Endothelial cell of umbilical vein (primary cell): ENCODE data around the gene KDM5C. TPM values are rescaled to one million over a fixed set of nuclear protein-coding genes. Genes with fewer than 3 reads are reported as not detected.

Experiments used
- BruUV-seq: library from RNA; stranded (reverse); fragments of 400-500 nt; replicated peaks from 2 replicates; lab custom pipeline; 2021; lab: Mats Ljungman, UMichigan
- CTCF ChIA-PET: fragments of 300-600, 350-600 bp; sonication (Branson Sonifier 250); formaldehyde crosslinking; loops from one replicate; lab custom pipeline; 2021; ENCODE audit warnings: antibody characterized with exemption, inconsistent platforms; lab: Charles Lee
- POLR2A ChIA-PET: fragments of 300-600, 350-600 bp; sonication (Branson Sonifier 250); formaldehyde crosslinking; loops from one replicate; lab custom pipeline; 2021; ENCODE audit warnings: antibody characterized with exemption, inconsistent platforms; lab: Charles Lee
- DNase-seq: peaks from one replicate; pipeline ENCODE4 v3.0.0-alpha.2; 2011; ENCODE audit warnings: low read depth, low spot score
- FAIRE-seq: peaks from 2 replicates; lab custom pipeline; 2011; peaks lifted over from hg19 to GRCh38; lab: Jason Lieb, UNC
- H2AFZ ChIP-seq: 2 replicates; pipeline ENCODE4 v1.6.0; 2012; ENCODE audit warnings: low read depth, low read length, control low read depth, inconsistent platforms
- H3K27ac ChIP-seq: 2 replicates; pipeline ENCODE4 v1.5.1; 2011; ENCODE audit warnings: low read depth, mild to moderate bottlenecking, control low read depth, low read length, moderate library complexity; ENCODE audit not compliant: insufficient read depth
- H3K27me3 ChIP-seq, 2 experiments: 2 replicates each; pipeline versions ENCODE4 v1.6.0 to v1.6.1; 2011; ENCODE audit warnings: low read length in 2 of 2, mixed read lengths in 1 of 2; ENCODE audit not compliant: control insufficient read depth in 2 of 2, insufficient read depth in 2 of 2
- H3K36me3 ChIP-seq, 2 experiments: 2 replicates in 1 of 2; 3 replicates in 1 of 2; pipeline ENCODE4 v1.5.1; 2011; ENCODE audit warnings: low read length in 2 of 2, mild to moderate bottlenecking in 1 of 2, moderate library complexity in 1 of 2; ENCODE audit not compliant: control insufficient read depth in 2 of 2, insufficient read depth in 2 of 2; ENCODE audit errors: extremely low read depth in 1 of 2
- H3K4me1 ChIP-seq: 3 replicates; pipeline ENCODE4 v1.5.1; 2011; ENCODE audit warnings: mild to moderate bottlenecking, low read length; ENCODE audit not compliant: control insufficient read depth, insufficient read depth; ENCODE audit errors: extremely low read depth
- H3K4me2 ChIP-seq: 2 replicates; pipeline ENCODE4 v1.6.1; 2011; ENCODE audit warnings: low read length, control low read depth, mixed read lengths; ENCODE audit not compliant: insufficient read depth
- H3K4me3 ChIP-seq, 3 experiments: fragments of 200-600 bp in 1 of 3; sonication (generic), shearing (Covaris generic) in 1 of 3; replicated peaks in 1 of 3; 2 replicates each; pipeline ENCODE4 v1.5.1; 2011 to 2016; ENCODE audit warnings: control low read depth in 3 of 3, low read length in 3 of 3, mild to moderate bottlenecking in 2 of 3, inconsistent platforms in 1 of 3, low read depth in 1 of 3, moderate library complexity in 1 of 3; ENCODE audit not compliant: insufficient read depth in 1 of 3
- H3K79me2 ChIP-seq: 2 replicates; pipeline ENCODE4 v1.6.0; 2012; ENCODE audit warnings: low read length, inconsistent platforms; ENCODE audit not compliant: control insufficient read depth, insufficient read depth
- H3K9ac ChIP-seq: replicated peaks from 2 replicates; pipeline ENCODE3; 2011; ENCODE audit warnings: low read length, control low read depth; ENCODE audit not compliant: insufficient read depth; ENCODE audit errors: extremely low read depth
- H3K9me1 ChIP-seq: replicated peaks from 3 replicates; pipeline ENCODE4 v1.6.0; 2011; ENCODE audit warnings: mild to moderate bottlenecking, low read length; ENCODE audit not compliant: control insufficient read depth, insufficient read depth; ENCODE audit errors: extremely low read depth
- H3K9me3 ChIP-seq: replicated peaks from 2 replicates; pipeline ENCODE4 v1.5.1; 2012; ENCODE audit warnings: low read length, inconsistent platforms; ENCODE audit not compliant: control insufficient read depth, insufficient read depth
- H4K20me1 ChIP-seq: replicated peaks from 2 replicates; pipeline ENCODE3; 2011; ENCODE audit warnings: mild to moderate bottlenecking, low read length; ENCODE audit not compliant: control insufficient read depth, insufficient read depth; ENCODE audit errors: extremely low read depth
- EZH2 ChIP-seq: IDR thresholded peaks from 2 replicates; pipeline ENCODE4 v1.6.1; 2012; ENCODE audit warnings: borderline replicate concordance, low read depth, mild to moderate bottlenecking, moderate library complexity, low read length, inconsistent platforms; ENCODE audit not compliant: severe bottlenecking
- FOS ChIP-seq: IDR thresholded peaks from 2 replicates; pipeline ENCODE4 v1.6.1; 2011; ENCODE audit warnings: mild to moderate bottlenecking, low read length, moderate library complexity, borderline replicate concordance; ENCODE audit not compliant: insufficient read depth
- GATA2 ChIP-seq: IDR thresholded peaks from 2 replicates; pipeline ENCODE4 v1.7.0; 2011; ENCODE audit warnings: low read depth, mild to moderate bottlenecking, moderate library complexity, mixed read lengths, low read length; ENCODE audit not compliant: insufficient read length, insufficient read depth
- JUN ChIP-seq: IDR thresholded peaks from 2 replicates; pipeline ENCODE4 v1.6.1; 2011; ENCODE audit warnings: borderline replicate concordance, low read depth; ENCODE audit not compliant: insufficient read length, insufficient read depth
- MAX ChIP-seq: IDR thresholded peaks from 2 replicates; pipeline ENCODE4 v1.6.1; 2011; ENCODE audit not compliant: insufficient read depth, insufficient read length
- MYC ChIP-seq: IDR thresholded peaks from one replicate; pipeline ENCODE4 v1.6.1; 2011; ENCODE audit warnings: mild to moderate bottlenecking, low read depth, low read length
- POLR2A ChIP-seq: IDR thresholded peaks from 2 replicates; pipeline ENCODE4 v1.6.1; 2012; ENCODE audit warnings: low read depth, mild to moderate bottlenecking, control low read depth, low read length
- POLR2AphosphoS5 ChIP-seq: IDR thresholded peaks from 2 replicates; pipeline ENCODE4 v1.6.1; 2012; ENCODE audit warnings: low read depth, mild to moderate bottlenecking, control low read depth, low read length, moderate library complexity; ENCODE audit not compliant: insufficient read depth
- dilution Hi-C: fragments of 300-500 bp; cut with MboI; formaldehyde crosslinking; loops from one replicate; pipeline ENCODE4 v1.15.0; 2019; ENCODE audit warnings: low sequenced_read_pairs; ENCODE audit not compliant: extremely low pct_ligation_motif_present
- intact Hi-C: fragments of 100-400 bp; cut with micrococcal nuclease; formaldehyde crosslinking; loops from one replicate; pipeline ENCODE4 v1.10.0; 2022
- polyA plus RNA-seq, 4 experiments: library from polyadenylated mRNA; depleted of rRNA in 3 of 4; stranded (reverse) in 3 of 4; unstranded in 1 of 4; fragments of >200 nt; gene quantifications; 2 replicates each; pipeline versions ENCODE4 v1.2.1 to v1.2.3, GENCODE V29; 2011 to 2012; ENCODE audit warnings: missing spikeins in 1 of 4
- total RNA-seq: library from RNA; stranded (reverse); gene quantifications from 2 replicates; pipeline ENCODE4 v1.2.3, GENCODE V29; 2021
- TF ChIP-seq, protein P1 (sequence below), 2 donors: IDR thresholded peaks; 1 replicate in 1 of 2; 2 replicates in 1 of 2; pipeline ENCODE4 v1.5.1; 2011; ENCODE audit warnings: low read length in 2 of 2, mild to moderate bottlenecking in 2 of 2, moderate library complexity in 2 of 2, control low read depth in 1 of 2, inconsistent platforms in 1 of 2, low read depth in 1 of 2; ENCODE audit not compliant: insufficient read depth in 1 of 2; ENCODE audit errors: extremely low read depth in 1 of 2

The KDM5C gene
- total and polyA plus RNA-seq, 2 donors (not counting 3 experiments of a cell fraction or from before 2014, with no cell fraction given), result 44.7 to 78.7 TPM

GRCh38 chrX:53247928-53248327 is 22.9 kb upstream of the KDM5C start:
- dilution Hi-C loops, result no loop called here
- Histone ChIP-seq H3K4me1 (no peaks in the 10 kb centered on the region), H3K27ac (no peak overlapping the region), H3K9ac (no peak overlapping the region), H3K27me3 (no peaks in the 10 kb centered on the region), H3K79me2 (no peaks in the 10 kb centered on the region), H2AFZ (no peak overlapping the region), H3K4me3 (no peak overlapping the region), H3K9me3 (no peaks in the 10 kb centered on the region), H4K20me1 (no peaks in the 10 kb centered on the region), H3K36me3 (no peaks in the 10 kb centered on the region), H3K4me2 (no peak overlapping the region), H3K9me1 (no peaks in the 10 kb centered on the region)
- FAIRE-seq, result no peak
- intact Hi-C loops, result no loop called here
- ChIA-PET CTCF (no interaction called here), POLR2A (no interaction called here)
- DNase-seq, result no peak
- no TSS peak for BruUV-seq
- TF ChIP-seq POLR2AphosphoS5 (no peak), GATA2 (no peak), POLR2A (no peak)

DNA sequence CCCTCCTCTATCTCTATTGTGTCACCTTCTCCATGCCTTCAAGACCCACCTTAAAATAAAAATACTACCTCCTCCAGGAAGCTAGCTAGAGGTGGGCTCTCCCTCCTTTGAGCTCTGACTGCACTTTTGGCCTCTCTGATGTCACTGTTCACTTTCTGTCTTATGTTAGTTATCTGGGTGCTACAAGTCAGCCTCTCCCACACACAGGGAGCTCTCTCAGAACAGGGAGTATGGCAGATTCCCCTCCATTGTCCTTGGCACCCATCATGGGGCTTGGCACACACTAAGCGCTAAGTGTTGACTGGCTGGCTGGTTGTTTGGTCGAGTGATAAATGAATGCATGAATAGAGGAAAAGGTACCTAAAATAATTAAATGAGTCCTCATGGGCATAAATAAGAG is 21.2 kb upstream of the KDM5C start:
- no peaks in the 10 kb centered on the region for H4K20me1 ChIP-seq
- no peaks in the 10 kb centered on the region for H3K36me3 ChIP-seq
- H3K79me2 ChIP-seq, result no peaks in the 10 kb centered on the region
- intact Hi-C loops (no loop called here), dilution Hi-C loops (no loop called here)
- TF ChIP-seq POLR2A, result no peak
- TF ChIP-seq FOS, result no peak
- no peak for TF ChIP-seq JUN
- TF ChIP-seq GATA2, result no peak
- TF ChIP-seq, protein P1, sequence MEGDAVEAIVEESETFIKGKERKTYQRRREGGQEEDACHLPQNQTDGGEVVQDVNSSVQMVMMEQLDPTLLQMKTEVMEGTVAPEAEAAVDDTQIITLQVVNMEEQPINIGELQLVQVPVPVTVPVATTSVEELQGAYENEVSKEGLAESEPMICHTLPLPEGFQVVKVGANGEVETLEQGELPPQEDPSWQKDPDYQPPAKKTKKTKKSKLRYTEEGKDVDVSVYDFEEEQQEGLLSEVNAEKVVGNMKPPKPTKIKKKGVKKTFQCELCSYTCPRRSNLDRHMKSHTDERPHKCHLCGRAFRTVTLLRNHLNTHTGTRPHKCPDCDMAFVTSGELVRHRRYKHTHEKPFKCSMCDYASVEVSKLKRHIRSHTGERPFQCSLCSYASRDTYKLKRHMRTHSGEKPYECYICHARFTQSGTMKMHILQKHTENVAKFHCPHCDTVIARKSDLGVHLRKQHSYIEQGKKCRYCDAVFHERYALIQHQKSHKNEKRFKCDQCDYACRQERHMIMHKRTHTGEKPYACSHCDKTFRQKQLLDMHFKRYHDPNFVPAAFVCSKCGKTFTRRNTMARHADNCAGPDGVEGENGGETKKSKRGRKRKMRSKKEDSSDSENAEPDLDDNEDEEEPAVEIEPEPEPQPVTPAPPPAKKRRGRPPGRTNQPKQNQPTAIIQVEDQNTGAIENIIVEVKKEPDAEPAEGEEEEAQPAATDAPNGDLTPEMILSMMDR (IDR thresholded peaks at IDR 0.05; ENCODE audit: extremely low read depth in 1 of 2, insufficient read depth in 1 of 2, low read depth in 1 of 2, low read length in 2 of 2), result no peak
- TF ChIP-seq POLR2AphosphoS5, result no peak
- no peak for TF ChIP-seq EZH2
- no peak for TF ChIP-seq MYC
- TF ChIP-seq MAX, result no peak
- H3K27me3 ChIP-seq, result no peaks in the 10 kb centered on the region
- no peak overlapping the region for H3K9ac ChIP-seq
- POLR2A ChIA-PET, result no interaction called here
- CTCF ChIA-PET, result interaction anchor here (1.7 kb wide), 1 partner anchor 235 kb away, joined by 3 read pairs; no protein-coding TSS in a partner anchor
- H3K9me3 ChIP-seq, result no peaks in the 10 kb centered on the region
- DNase-seq (no peak), FAIRE-seq (no peak)
- no peak overlapping the region for H2AFZ ChIP-seq
- H3K4me2 ChIP-seq, result no peak overlapping the region
- no peak overlapping the region for H3K4me3 ChIP-seq
- H3K4me1 ChIP-seq, result no peaks in the 10 kb centered on the region
- no peaks in the 10 kb centered on the region for H3K9me1 ChIP-seq
- no peak overlapping the region for H3K27ac ChIP-seq
- BruUV-seq, result no TSS peak
